Stimulated activated CD4-positive, alpha-beta T cell treated with anti-CD3 and anti-CD28 coated beads, Interleukin-2, amount 100 ng/mL, for 48 hours (primary cell): ENCODE measurements around the gene PLXNA4.

Experiments used
- DNase-seq, 2 donors: peaks; one replicate each; pipeline ENCODE4 v3.0.0-alpha.2; 2020

The PLXNA4 gene

DNA sequence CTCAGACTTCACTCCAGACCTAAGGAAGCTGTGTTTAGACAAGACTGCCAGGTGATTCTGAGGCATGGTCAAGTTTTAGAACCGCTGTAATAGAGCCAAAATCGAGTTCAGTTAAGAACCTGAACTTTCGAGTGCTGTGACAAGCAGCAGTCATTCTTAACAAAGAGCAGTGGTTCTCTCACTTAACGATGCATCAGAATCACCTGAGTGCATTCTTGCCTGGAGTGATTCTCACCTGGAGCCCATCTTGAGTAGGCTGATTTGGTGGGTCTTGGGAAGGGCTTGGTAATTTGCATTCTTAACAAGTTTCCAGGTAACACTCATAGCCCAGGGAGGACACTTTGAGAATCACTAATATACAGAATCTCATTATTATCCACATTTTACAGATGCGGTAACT, 44.7 kb downstream of the PLXNA4 start:
- DNase-seq: no peak

GRCh38 chr7:132528695-132529094, 47.6 kb downstream of the PLXNA4 start:
- no peak for DNase-seq

DNA sequence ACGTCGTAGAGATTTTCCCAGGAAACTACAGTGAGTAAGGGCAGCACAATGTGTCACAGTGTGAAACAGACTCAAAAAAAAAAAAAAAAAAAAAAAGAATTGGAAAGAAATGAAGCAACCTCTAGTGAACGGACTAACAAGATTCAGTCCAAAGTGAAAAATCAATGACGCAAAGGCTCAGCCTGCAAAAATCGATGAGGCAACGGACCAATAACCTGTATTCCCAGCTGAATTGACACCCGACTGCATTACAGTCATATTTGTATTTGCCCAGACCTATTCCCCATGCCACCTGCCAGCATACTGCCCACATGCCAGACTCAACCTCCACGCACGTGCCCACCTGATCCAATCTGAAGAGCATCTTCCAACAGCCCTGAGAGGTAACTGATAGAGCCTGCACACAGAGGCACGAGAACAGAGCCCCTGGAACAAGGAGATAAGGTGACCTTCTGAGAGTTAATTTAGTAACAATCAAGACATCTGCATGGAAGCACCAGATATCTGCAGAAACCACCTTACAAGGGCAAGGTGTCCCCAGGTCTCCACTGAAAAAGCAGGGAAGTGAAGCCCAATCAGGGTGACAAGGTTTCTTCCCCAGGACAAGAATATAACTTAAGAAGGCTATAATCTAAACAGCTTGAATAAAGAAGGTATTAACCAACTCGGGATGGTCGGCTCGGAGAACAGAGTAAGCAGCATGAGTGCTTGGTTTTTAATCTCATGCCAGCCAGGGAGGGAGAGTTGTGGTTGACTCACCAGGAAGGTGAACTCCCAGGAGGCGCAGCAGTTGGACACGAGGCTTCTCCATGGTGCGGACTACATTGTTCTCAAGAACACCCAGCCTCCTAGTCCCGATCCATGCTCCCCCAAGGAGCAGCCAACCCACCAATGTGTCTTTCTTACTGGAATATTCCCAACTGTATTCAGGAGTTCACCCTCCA, 48.5 kb downstream of the PLXNA4 start:
- DNase-seq: no peak

GRCh38 chr7:132526111-132526740, 50.0 kb downstream of the PLXNA4 start:
- DNase-seq: peak in 1 of 2 donors; percentile 6

DNA sequence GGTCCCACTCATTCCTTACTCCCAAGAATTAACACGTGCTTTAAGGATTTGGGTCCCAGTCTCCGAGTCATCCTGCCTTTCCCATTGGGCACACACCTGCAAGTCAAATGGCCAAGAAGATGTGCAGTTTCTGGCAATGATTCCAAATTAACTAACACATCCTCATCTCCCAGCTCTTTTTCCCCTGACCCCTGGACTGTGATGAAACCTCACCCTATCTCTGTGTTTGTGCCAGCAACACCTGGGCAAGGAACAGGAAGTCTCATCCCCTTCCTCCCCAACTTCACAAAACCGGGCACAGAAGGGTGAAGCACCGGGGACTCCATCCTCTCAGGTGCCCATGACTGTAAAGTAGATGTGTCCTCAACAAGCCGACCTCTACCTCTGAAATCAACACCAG, 54.8 kb downstream of the PLXNA4 start:
- DNase-seq: no peak

DNA sequence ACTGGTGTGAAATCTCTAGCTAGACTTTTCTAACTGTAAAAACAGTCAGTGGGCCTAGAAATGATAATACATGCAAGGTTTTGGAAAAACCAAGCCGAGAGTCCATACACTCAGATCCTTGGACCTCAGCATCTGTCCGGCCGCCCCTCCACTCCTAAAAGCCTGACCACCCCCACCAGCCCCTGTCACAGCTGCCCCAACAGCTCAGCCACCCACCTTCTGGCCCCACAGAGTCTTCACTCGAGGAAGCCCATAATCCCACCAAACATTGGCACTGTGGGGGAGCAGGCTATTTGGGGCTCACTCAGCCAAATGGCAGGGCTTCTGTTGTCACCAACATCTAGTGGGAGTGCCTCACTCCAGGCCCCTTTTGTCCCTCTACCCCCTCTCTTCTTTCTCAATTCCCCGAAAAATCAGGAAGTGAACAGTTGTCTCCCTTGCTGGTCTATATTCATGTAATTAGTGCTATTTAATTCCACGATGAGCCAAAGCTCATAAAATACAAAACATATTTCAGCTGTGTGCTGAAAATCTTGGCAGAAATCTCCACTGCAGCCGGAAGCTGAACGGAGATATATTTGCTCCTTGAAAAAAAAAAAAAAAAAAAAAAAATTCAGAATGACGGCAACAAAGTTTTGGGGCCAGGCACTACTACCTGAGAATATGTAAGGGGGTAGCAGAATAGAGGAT, 55.5 kb downstream of the PLXNA4 start:
- no peak for DNase-seq

DNA sequence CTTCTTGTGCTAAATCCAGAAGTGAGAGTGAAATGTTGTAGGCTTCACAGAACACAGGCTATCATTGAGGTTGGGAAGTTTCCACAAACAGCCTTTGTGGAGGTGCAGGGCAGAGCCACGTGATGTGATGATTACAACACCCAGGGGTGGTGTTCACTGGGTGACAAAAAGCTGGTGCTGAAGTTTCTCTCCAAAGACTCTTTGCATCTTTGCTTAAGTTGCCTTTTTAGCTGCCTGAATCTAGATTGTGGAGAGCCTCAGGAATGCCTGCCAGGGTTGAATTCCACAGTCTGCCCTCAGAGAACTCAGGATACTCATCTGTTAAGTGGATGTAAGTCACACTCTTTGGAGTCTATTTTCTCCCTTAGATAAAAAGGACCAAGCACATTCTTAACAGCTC, 56.3 kb downstream of the PLXNA4 start:
- no peak for DNase-seq

DNA sequence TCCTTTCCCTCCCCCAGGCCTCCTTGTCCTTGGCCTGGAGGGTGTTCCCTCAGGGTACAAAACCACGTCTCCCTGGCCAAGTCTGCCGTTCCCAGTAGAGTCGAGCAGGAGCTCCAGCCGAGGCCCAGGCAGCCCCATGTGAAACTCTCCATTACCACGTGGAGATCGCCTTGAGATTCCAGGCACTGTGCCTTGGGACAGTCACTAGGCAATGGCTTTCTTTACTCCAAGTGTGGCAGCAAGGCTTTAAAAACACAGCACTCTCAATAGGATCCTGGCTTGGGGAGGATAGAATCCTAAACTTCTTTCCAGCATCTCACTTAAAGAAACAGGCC, 57.5 kb downstream of the PLXNA4 start:
- no peak for DNase-seq

GRCh38 chr7:132518102-132518838, 58.0 kb downstream of the PLXNA4 start:
- no peak for DNase-seq

DNA sequence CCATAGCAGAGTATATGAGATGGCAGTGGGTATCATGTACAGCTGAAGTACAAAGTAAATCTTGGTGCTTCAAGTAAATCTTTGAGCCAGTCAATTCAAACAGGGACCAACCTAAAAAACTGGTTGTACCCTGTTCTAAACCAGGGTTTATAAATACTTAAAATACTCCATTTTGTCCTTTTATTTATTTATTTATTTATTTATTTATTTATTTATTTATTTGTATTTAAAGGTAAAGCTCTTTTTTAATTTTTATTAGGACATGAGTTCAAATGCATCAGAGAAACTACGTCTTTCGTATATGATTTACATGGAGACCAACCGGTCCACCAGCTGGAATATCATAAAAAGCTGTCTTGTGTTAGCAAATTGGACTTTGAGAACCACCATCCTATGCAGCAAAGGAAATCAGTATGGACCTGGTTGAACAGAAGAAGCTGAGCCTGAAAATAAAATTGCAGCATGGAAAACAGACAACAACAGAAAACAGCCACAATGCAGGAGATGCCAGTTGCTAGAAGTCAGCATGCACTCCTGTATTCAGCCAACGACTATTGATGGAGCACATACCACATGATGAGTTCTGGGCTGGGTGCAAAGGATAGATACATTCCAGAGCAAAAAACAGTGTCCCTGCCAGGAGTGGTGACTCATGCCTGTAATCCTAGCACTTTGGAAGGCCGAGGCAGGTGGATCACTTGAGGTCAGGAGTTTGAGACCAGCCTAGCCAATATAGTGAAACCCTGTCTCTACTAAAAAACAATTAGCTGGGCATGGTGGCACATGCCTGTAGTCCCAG, 60.0 kb downstream of the PLXNA4 start:
- no peak for DNase-seq

GRCh38 chr7:132515181-132515580, 61.1 kb downstream of the PLXNA4 start:
- DNase-seq: no peak

- no peak for DNase-seq
These were observed 61.8 kb downstream of the PLXNA4 start for GRCh38 chr7:132514430-132514829.

- no peak for DNase-seq
These were observed 64.3 kb downstream of the PLXNA4 start for GRCh38 chr7:132511921-132512320.

DNA sequence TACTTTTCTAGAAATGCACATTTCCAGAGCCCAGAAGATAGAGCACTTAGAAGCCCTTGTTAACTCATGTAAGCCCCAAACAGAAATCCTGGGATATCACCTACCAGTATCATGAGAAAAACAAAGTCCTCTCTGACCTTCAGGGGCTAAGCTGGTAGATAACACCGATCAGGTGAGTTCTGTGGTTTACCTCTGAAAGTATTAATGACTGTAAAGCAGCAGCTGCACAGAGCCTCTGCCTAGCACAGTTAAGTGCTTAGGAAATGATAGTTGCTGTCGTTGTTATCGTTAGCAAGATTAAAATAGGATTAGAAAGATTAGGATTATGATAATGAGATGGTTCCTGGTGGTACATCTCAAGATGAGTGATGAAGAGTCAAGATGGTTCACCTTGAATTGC, 64.9 kb downstream of the PLXNA4 start:
- no peak for DNase-seq

DNA sequence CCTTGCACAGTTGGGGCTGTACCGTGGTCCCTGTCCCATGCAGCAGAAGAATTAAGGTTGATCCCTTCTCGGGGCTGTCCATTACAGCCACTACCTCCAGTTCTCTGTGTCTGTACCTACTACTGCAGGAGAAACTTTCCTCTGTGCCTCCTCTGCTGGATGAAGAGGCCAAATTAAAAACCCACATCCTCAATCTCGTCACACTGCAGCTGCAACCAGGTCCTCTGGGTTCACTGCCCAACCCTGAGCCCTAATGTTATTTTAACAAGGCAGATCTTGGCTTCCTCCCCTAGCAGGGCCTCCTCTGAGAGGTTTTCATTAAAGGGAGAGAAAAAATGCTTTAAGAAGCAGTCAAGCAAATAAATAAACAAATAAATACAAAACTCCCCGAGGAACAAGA, 66.6 kb downstream of the PLXNA4 start:
- no peak for DNase-seq

DNA sequence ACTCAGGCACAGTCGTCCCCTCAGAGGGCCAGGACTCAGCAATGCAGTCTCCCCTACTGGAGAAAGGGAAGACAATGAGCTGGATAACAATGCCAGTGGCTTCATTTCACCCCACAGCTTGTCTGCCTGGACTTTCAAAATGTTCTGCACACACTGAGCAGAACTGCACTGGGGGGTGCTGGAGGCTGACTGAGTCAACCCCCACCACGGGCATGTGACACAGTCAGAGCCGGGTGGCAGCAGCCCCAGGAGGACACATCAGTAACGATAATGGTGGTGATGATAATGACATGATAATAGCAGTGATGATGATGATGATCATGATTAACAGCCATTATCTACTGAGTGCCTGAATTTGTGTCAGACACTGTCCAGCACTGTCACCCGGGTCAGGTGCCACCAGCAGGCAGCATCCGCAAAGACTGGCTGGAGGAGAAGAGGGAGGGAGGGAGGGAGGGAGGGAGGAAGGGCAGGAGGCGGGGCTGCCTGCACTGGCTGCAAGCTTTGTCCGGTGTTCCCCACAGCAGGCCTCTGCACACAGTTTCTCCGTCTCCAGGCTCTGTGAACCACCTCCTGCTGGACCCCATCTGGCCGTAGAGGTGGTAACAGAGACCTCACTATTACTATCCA, 67.4 kb downstream of the PLXNA4 start:
- DNase-seq: no peak

DNA sequence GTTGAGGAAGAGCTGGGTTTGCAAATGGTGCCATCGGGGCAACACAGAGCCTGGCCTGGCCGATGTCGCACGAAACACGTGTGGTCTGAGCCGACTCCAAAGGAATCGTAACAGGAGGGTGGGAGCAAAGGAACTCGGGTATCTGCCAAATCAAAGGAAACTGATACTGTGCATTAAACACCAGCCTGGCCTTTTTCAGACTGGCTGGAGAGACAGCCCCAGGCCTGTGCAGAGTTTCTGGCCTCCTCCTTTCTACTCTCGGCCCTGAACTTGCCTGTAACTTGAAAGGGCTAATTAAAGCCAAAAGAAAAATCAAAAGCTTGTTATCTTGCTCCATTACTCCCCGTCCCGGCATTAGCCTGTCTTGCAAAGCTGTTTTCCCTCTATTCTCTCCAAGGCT, 71.4 kb downstream of the PLXNA4 start:
- DNase-seq: no peak

GRCh38 chr7:132504071-132504470, 72.2 kb downstream of the PLXNA4 start:
- DNase-seq: no peak

- DNase-seq: no peak
These were observed 72.9 kb downstream of the PLXNA4 start for GRCh38 chr7:132503415-132503814.

DNA sequence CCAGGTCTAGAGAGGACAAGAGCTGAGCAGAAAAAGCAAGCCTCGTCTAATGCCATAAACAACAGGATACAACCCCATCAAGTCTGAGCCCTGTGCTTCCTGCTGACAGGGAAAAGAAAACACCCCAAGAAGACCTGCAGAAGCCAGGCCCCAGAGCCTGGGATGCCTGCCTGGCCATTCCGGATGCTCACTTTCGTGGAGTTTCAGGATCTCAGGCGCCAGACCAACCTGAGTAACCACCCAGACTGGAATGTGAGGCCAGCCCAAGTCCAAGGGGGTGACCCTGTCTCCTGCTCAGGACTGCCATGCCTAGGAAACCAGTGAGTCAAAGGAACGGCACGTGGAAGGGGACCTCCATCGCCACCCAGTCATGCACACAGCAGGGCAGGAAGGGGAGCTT, 74.3 kb downstream of the PLXNA4 start:
- no peak for DNase-seq

GRCh38 chr7:132500727-132501440, 75.4 kb downstream of the PLXNA4 start:
- DNase-seq: no peak
